Memory B cell (primary cell): ENCODE results near the gene PTGER4.
"Not testable (repeated sequence)": the region's sequence is repeated elsewhere in the genome, so short reads cannot be mapped to it uniquely, and the experiment has no call there.

ENCODE experiments used
- ATAC-seq: fragments of 150-1000 bp; cut with Tn5 transposase; 2 replicates; pipeline ENCODE4 v1.10.0; 2021; ENCODE audit warnings: low read depth, mild to moderate bottlenecking, moderate library complexity
- DNase-seq, 2 donors: peaks; one replicate each; pipeline ENCODE4 v3.0.0; 2022; ENCODE audit warnings: low spot score in 2 of 2
- H3K27ac Mint-ChIP-seq: one replicate; pipeline ENCODE4 v1.8.0; 2022; ENCODE audit warnings: mild to moderate bottlenecking, moderate library complexity, mixed read lengths
- H3K27me3 Mint-ChIP-seq: one replicate; pipeline ENCODE4 v1.8.0; 2022; ENCODE audit warnings: mixed read lengths
- H3K36me3 Mint-ChIP-seq: one replicate; pipeline ENCODE4 v1.8.0; 2022; ENCODE audit warnings: mild to moderate bottlenecking, mixed read lengths
- H3K4me1 Mint-ChIP-seq: one replicate; pipeline ENCODE4 v1.8.0; 2022; ENCODE audit warnings: mixed read lengths
- H3K4me3 Mint-ChIP-seq: one replicate; pipeline ENCODE4 v1.8.0; 2022; ENCODE audit warnings: mild to moderate bottlenecking, moderate library complexity, mixed read lengths
- H3K9me3 Mint-ChIP-seq: one replicate; pipeline ENCODE4 v1.8.0; 2022; ENCODE audit warnings: mixed read lengths

PTGER4 gene

DNA sequence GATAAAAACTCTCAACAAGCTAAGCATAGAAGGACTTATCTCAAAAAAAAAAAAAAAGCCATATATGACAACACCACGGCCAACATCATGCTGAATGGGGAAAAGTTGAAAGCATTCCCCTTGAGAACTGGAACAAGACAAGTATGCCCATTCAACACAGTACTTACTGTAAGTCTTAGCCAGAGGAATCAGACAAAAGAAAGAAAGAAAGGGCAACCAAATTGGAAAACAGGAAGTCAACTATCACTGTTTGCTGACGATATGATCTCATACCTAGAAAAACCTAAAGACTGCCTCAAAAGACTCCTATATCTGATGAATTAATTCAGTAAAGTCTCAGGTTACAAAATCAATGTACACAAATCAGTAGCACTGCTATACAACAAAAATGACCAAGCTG lies 24.6 kb upstream of the PTGER4 start:
- Mint-ChIP-seq H3K27me3 (no peaks in the 10 kb centered on the region), H3K4me1 (peaks cover 13% of the 10 kb centered on the region), H3K36me3 (no peaks in the 10 kb centered on the region), H3K4me3 (no peak overlapping the region), H3K9me3 (no peaks in the 10 kb centered on the region), H3K27ac (no peak overlapping the region)
- ATAC-seq (no peak), DNase-seq (no peak)

DNA sequence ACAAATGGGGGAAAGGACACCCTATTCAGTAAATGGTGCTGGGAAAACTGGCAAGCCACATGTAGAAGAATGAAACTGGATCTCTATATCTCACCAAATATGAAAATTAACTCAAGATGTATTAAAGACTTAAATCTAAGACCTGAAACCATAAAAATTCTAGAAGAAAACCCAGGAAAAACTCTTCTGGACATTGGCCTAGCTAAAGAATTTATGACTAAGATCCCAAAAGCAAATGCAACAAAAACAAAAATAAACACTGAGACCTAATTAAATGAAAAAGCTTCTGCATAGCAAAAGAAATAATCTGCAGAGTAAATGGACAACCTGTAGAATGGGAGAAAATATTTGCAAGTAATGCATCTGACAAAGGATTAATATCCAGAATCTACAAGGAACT lies 23.6 kb upstream of the PTGER4 start:
- not testable (repeated sequence) for DNase-seq, H3K27me3 Mint-ChIP-seq, H3K9me3 Mint-ChIP-seq, ATAC-seq, H3K27ac Mint-ChIP-seq, H3K4me3 Mint-ChIP-seq, H3K36me3 Mint-ChIP-seq
- peaks cover 12% of the 10 kb centered on the region for H3K4me1 Mint-ChIP-seq

DNA sequence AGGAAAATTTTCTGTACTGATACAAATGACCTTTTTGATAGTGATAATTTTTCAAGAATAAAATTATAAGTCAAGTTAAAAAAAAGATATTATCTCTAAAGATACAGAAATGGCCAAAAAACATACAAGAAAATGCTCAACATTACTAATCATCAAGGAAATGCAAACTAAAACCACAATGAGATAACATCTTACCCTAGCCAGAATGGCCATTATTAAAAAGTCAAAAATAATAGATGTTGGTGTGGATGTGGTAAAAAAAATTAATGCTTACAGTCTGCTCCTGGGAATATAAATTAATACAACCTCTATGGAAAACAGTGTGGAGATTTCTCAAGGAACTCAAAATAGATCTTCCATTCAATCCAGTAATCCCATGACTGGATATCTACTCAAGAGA lies 22.9 kb upstream of the PTGER4 start:
- ATAC-seq = no peak
- DNase-seq = no peak
- H3K27ac Mint-ChIP-seq = no peak overlapping the region
- H3K4me1 Mint-ChIP-seq = peaks cover 12% of the 10 kb centered on the region
- no peaks in the 10 kb centered on the region for H3K9me3 Mint-ChIP-seq
- H3K36me3 Mint-ChIP-seq = no peaks in the 10 kb centered on the region
- no peaks in the 10 kb centered on the region for H3K27me3 Mint-ChIP-seq
- no peak overlapping the region for H3K4me3 Mint-ChIP-seq

DNA sequence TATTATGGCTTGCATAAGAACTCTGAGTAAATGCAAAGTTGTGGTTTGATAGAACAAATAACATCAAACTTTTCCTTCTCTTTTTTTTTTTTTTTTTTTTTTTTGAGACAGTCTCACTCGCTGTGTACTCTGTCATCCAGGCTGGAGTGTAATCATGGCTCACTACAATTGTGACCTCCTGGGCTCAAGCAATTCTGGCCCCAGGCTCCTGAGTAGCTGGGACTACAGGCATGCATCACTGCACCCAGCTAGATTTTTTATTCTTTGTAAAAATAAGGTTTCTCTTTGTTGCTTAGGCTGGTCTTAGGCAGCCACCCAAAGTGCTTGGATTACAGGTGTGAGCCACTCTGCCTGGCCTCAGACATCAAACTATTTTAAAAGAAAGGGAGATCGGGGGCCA lies 19.0 kb upstream of the PTGER4 start:
- Mint-ChIP-seq H3K36me3 (no peaks in the 10 kb centered on the region), H3K4me1 (no peaks in the 10 kb centered on the region), H3K27ac (no peak overlapping the region), H3K9me3 (no peaks in the 10 kb centered on the region), H3K27me3 (no peaks in the 10 kb centered on the region), H3K4me3 (no peak overlapping the region)
- DNase-seq (no peak), ATAC-seq (no peak)

DNA sequence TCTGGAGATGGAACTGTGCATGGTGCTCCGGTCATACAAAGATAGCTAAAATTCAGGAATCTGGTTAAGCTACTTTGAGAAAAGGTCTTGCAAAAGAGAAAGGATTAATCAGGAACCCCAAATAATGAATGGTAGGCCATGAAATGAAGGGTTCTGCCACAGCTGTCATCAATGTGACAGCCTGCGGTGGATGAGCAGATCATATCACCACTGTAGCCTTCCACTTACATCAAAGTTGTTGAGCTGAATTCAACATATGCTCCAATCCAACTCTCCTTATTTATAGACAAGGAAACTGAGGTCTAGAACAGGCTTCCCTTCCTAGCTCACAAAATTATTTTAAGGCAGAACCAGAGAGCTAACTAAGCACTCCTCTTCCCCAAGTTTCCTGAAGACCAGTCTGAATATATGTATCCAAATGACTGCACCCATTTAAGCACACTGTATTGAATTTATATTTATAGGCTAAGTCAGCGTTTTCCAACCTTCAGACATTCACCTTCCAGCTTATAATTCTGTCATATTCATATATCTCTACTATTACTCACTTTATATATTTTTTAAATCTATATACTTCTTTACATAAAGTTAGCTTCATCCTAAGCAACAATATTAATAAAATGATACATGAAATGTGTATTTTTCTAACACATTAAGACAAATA lies 13.9 kb upstream of the PTGER4 start:
- ATAC-seq = no peak
- no peaks in the 10 kb centered on the region for H3K9me3 Mint-ChIP-seq
- H3K4me3 Mint-ChIP-seq = no peak overlapping the region
- H3K4me1 Mint-ChIP-seq = no peaks in the 10 kb centered on the region
- no peaks in the 10 kb centered on the region for H3K27me3 Mint-ChIP-seq
- no peak for DNase-seq
- no peaks in the 10 kb centered on the region for H3K36me3 Mint-ChIP-seq
- no peak overlapping the region for H3K27ac Mint-ChIP-seq

DNA sequence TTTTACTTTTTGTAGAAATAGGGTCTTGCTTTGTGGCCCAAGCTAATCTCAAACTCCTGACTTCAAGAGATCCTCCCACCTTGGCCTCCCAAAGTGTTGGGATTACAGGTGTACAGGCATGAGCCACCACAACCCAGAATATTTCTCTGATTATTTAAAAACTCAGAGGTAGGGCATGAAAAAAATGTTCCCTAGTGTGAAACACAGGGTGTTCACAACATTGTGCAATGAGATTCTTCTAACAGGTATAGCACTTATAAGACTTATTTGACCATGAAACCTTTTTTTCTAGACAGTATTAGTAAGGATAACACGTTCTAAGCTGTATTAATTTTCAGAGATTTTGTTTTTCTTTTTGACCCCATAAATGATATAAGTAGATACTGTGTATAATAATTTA lies 13.1 kb upstream of the PTGER4 start:
- H3K4me3 Mint-ChIP-seq = no peak overlapping the region
- H3K27ac Mint-ChIP-seq = no peak overlapping the region
- H3K36me3 Mint-ChIP-seq = no peaks in the 10 kb centered on the region
- no peaks in the 10 kb centered on the region for H3K4me1 Mint-ChIP-seq
- H3K27me3 Mint-ChIP-seq = no peaks in the 10 kb centered on the region
- ATAC-seq (no peak), DNase-seq (no peak)
- H3K9me3 Mint-ChIP-seq = no peaks in the 10 kb centered on the region

DNA sequence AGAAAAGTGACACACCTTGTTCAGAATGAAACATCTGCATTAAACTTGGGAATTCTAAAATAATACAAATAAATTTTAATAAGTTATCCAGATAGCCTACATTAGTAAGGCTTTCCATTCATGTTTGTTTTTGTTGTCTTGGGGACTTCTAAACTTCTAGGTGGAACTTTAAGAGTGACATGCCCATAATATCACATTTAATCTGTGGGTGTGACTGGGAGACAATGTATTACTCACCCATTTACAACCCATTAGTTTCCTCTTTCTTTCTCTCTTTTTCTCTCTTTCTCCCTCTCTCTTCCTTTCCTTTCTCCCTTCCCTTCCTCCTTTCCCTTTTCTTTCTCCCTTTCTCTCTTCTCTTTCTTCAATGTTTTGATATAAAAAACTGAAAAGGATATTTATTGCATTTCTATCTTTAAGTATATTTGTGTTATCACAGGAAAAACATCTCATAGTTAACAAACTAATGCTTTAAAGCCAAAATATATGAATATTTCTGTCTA lies 12.5 kb upstream of the PTGER4 start:
- Mint-ChIP-seq H3K27me3 (no peaks in the 10 kb centered on the region), H3K27ac (no peak overlapping the region), H3K4me1 (peaks cover under 1% of the 10 kb centered on the region), H3K9me3 (no peaks in the 10 kb centered on the region), H3K36me3 (no peaks in the 10 kb centered on the region), H3K4me3 (no peak overlapping the region)
- DNase-seq (no peak), ATAC-seq (no peak)

DNA sequence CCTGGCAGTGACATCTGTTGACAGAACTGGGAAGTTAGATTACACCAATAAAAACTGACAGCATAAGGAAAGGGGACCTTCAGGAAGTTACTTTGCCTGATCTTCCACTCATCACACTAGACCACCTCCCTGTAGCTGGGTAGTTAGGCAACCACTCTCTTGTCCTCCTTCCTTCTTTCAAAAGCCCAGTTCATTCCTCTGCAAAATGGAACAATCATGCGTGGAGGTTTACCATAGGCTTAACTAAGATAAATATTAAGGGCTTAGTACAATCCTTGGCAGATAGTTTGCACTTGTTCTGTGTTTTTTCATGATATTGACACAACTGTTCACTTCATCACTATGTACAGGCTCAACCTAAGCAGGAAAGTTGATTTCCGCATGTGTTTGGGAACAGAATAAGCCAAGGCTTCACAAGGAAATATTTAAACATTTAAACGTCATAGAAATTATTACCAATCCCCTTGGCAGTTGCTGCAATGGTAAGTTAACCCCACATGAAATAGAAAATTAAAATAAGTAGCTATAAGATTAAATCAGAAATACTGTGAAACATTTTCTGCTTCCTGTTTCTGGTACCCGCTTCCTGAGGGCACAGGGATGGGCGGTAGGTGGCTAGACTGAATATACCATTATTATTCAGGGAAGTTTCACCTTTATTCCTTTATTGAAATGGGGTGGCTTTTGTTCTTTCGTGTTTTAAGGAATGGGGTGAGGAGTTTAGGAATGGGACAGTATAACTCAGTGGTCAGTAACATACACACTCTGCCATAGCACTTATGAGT lies 9.9 kb upstream of the PTGER4 start:
- H3K4me3 Mint-ChIP-seq = no peak overlapping the region
- H3K36me3 Mint-ChIP-seq = no peaks in the 10 kb centered on the region
- H3K9me3 Mint-ChIP-seq = no peaks in the 10 kb centered on the region
- H3K27ac Mint-ChIP-seq = no peak overlapping the region
- ATAC-seq (no peak), DNase-seq (no peak)
- peaks cover 7% of the 10 kb centered on the region for H3K4me1 Mint-ChIP-seq
- no peaks in the 10 kb centered on the region for H3K27me3 Mint-ChIP-seq

DNA sequence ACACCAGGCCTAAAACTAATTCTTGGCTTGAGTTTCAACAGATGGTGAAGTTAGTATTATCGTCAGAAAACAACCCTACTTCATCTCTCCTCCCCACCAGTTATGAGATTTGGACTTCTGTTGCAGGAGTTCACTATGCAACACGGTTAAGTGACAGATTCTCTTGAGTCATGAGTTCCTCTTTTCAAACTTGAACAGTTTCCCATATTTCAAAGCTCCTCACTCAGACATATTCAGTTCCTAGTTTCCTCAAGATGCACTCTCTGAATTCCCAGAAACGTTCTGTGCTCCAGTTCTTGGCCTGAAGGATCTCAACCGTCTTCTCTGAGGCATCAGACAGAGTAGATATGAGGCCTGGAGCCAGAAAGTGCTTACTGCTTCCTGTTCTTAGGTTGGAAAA lies 7.3 kb upstream of the PTGER4 start:
- H3K27me3 Mint-ChIP-seq = no peaks in the 10 kb centered on the region
- H3K9me3 Mint-ChIP-seq = no peaks in the 10 kb centered on the region
- peaks cover 9% of the 10 kb centered on the region for H3K4me1 Mint-ChIP-seq
- no peak overlapping the region for H3K4me3 Mint-ChIP-seq
- no peaks in the 10 kb centered on the region for H3K36me3 Mint-ChIP-seq
- no peak for DNase-seq
- peak; percentile 73 for ATAC-seq
- H3K27ac Mint-ChIP-seq = no peak overlapping the region

DNA sequence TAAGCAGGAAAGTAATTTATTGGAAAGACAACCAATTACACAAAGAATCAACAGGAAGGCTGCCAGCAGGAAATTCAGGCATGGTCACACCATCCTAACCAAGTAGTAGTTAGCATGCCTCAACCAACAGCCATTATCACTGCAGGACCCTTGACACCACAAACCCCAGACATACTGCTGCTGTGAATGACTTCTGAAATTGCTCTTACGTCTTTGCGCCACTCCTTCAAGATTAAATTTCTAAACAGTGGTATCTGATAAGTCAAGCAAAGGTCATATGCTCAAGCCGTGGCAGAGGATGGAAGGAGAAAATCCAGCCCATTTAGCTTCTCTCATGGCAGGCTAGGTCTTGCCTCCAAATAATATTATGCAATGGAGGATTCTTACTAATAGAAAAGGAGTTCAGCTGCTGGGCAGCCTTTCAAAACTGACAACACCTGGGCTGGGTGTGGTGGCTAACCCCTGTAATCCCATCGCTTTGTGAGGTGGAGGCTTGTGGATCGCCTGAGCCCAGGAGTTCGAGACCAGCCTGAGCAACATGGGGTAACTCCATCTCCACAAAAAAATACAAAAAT lies 5.0 kb upstream of the PTGER4 start:
- H3K4me1 Mint-ChIP-seq = peaks cover 18% of the 10 kb centered on the region
- no peak for DNase-seq
- ATAC-seq = no peak
- H3K36me3 Mint-ChIP-seq = no peaks in the 10 kb centered on the region
- H3K27me3 Mint-ChIP-seq = no peaks in the 10 kb centered on the region
- H3K4me3 Mint-ChIP-seq = no peak overlapping the region
- no peaks in the 10 kb centered on the region for H3K9me3 Mint-ChIP-seq
- H3K27ac Mint-ChIP-seq = no peak overlapping the region

DNA sequence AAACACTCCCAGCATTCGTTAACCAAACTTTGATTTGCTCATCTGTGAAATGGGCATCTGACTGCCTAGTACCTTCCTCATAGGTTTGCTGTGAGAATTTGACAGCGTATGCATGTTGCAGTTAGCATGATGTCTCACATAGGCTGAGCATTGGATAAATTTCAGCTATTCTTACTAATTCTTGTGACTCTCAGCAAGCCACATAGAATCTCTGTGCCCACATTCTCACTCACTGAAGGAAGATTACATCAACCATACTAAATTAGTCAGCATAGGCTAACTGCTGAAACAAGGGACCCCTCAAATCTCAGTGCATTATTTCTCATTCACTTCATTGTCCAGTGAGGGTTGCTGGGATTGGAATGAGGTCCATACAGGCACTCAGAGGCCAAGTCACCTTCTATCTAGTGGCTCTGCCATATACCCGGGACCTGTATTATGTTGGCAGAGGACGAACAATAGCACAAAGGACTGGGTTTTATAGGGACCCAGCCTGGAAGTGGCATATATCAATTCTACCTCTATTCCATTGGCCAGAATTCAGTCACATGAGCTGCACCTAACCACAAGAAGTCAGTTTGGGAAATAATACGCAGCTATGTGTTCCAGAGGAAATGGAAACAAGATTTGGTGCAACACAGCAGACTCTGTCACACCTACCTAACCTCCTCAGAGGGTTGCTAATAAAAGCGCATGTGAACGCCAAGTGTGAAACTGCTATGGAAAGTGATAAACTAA lies 4.2 kb upstream of the PTGER4 start:
- H3K9me3 Mint-ChIP-seq = no peaks in the 10 kb centered on the region
- peaks cover 22% of the 10 kb centered on the region for H3K4me1 Mint-ChIP-seq
- ATAC-seq (no peak), DNase-seq (no peak)
- H3K36me3 Mint-ChIP-seq = no peaks in the 10 kb centered on the region
- H3K27me3 Mint-ChIP-seq = no peaks in the 10 kb centered on the region
- no peak overlapping the region for H3K4me3 Mint-ChIP-seq
- H3K27ac Mint-ChIP-seq = no peak overlapping the region

DNA sequence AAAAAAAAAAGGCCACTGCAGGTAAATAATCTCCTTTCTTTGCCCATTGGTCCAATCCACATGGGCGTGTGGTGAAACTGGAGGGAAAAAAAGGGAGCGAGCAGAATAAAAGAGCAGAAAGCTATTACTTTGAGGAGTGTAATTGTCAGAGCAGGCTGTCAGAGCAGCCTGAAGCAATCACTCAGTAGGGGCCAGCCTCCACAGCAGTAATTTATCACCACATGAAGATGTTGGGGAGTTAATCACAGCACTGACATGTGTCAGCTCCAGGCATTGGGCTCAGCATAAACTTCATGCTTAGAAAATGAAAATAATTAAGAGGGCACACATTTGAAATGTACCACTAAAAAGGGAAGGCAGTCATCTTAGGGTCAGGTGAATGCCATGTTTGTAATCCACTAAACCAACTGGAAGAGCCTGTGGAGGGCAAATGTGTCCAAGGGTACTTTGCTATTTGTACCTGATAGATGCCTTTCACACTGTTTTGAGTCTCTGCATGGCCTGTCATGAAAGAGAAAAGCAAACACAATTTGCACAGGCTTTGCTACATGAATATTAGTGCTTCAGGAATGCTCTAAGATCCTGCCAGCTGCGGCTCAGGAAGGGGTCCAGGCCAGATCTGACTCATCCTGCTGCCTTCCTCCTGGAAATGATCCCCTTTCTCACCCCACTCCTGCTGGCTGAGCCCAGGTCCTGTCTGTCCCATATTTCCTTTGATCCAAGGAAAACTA lies 2.9 kb upstream of the PTGER4 start:
- no peak for DNase-seq
- no peaks in the 10 kb centered on the region for H3K9me3 Mint-ChIP-seq

DNA sequence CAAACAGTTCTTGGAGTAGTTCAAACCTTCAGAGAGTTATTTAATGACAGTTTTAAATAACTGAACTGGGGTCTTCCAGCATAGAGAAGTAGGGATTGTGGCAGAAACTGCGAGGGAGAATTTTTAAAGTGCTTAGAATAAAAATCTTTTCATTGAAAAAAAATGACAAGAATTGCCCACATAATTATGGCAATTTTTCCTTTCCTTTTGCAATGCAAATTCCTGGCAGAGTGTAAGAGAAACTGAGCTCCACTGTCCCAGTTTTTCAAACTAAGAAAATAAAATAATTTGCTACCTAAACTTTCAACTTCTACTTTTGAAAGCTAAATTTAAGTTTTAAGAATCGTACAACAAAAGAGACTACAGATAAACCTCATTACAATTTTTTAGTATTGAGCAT lies 2.3 kb upstream of the PTGER4 start:
- Mint-ChIP-seq H3K4me3 (no peak overlapping the region), H3K9me3 (no peaks in the 10 kb centered on the region), H3K4me1 (peaks cover 31% of the 10 kb centered on the region), H3K27me3 (no peaks in the 10 kb centered on the region), H3K27ac (no peak overlapping the region), H3K36me3 (peaks cover 2% of the 10 kb centered on the region)
- DNase-seq (no peak), ATAC-seq (no peak)

More for the DNA sequence above, 2.9 kb upstream of the PTGER4 start:
- ATAC-seq = no peak
- Mint-ChIP-seq H3K4me1 (peaks cover 27% of the 10 kb centered on the region), H3K36me3 (peaks cover under 1% of the 10 kb centered on the region), H3K4me3 (no peak overlapping the region), H3K27me3 (no peaks in the 10 kb centered on the region), H3K27ac (no peak overlapping the region)
